H1 (cell line): ENCODE results near the gene NFIC. TPM values are rescaled to one million over a fixed set of nuclear protein-coding genes. Genes with fewer than 3 reads are reported as not detected.

ENCODE experiments used
- polyA plus RNA-seq, 7 experiments: library from polyadenylated mRNA; depleted of rRNA in 3 of 7; stranded (reverse) in 5 of 7; unstranded in 2 of 7; fragments of >200 nt in 5 of 7; fragments of 200-250 nt in 2 of 7; gene quantifications; 1 replicate in 5 of 7; 2 replicates in 1 of 7; 4 replicates in 1 of 7; pipeline versions ENCODE4 v1.2.1 to v1.2.3, GENCODE V29; 2011 to 2013; ENCODE audit warnings: missing spikeins in 2 of 7, mixed read lengths in 2 of 7
- total RNA-seq: library from RNA; stranded (reverse); fragmentation: NEBNext Ultra II Directional; extraction: Animal tissue kit (Norgen Biotek cat#: 25700); gene quantifications from 2 replicates; pipeline ENCODE4 v1.2.1, GENCODE V29; 2021
- TF ChIP-seq, protein P1 (sequence below): fragments of 300-600 bp; sonication (generic); IDR thresholded peaks from 2 replicates; pipeline ENCODE4 v1.7.1; 2012; ENCODE audit warnings: low read length, moderate library complexity, mild to moderate bottlenecking, inconsistent platforms; ENCODE audit not compliant: insufficient replicate concordance

The NFIC gene
- total and polyA plus RNA-seq, 2 of the 8 experiments (the other 6 are each of a cell fraction or from before 2014, with no cell fraction given) = 0.56 to 3.2 TPM

DNA sequence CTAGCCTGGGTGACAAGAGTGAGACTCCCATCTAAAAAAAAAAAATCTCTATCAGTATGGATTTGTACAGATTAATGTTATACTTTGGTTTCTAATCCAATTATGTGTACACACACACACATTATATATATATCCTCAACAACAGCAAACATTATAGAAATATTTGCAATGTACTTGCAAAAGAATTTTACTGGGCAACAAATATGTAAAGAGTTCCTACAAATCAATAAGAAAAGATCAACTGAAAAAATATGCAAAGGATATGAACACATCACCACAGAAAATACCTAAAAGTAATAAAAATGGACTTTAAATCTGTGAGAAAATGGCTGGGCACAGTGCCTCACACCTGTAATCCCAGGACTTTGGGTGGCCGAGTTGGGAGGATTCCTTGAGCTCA lies 40.9 kb upstream of the NFIC start (continued):
- TF ChIP-seq, protein P1, sequence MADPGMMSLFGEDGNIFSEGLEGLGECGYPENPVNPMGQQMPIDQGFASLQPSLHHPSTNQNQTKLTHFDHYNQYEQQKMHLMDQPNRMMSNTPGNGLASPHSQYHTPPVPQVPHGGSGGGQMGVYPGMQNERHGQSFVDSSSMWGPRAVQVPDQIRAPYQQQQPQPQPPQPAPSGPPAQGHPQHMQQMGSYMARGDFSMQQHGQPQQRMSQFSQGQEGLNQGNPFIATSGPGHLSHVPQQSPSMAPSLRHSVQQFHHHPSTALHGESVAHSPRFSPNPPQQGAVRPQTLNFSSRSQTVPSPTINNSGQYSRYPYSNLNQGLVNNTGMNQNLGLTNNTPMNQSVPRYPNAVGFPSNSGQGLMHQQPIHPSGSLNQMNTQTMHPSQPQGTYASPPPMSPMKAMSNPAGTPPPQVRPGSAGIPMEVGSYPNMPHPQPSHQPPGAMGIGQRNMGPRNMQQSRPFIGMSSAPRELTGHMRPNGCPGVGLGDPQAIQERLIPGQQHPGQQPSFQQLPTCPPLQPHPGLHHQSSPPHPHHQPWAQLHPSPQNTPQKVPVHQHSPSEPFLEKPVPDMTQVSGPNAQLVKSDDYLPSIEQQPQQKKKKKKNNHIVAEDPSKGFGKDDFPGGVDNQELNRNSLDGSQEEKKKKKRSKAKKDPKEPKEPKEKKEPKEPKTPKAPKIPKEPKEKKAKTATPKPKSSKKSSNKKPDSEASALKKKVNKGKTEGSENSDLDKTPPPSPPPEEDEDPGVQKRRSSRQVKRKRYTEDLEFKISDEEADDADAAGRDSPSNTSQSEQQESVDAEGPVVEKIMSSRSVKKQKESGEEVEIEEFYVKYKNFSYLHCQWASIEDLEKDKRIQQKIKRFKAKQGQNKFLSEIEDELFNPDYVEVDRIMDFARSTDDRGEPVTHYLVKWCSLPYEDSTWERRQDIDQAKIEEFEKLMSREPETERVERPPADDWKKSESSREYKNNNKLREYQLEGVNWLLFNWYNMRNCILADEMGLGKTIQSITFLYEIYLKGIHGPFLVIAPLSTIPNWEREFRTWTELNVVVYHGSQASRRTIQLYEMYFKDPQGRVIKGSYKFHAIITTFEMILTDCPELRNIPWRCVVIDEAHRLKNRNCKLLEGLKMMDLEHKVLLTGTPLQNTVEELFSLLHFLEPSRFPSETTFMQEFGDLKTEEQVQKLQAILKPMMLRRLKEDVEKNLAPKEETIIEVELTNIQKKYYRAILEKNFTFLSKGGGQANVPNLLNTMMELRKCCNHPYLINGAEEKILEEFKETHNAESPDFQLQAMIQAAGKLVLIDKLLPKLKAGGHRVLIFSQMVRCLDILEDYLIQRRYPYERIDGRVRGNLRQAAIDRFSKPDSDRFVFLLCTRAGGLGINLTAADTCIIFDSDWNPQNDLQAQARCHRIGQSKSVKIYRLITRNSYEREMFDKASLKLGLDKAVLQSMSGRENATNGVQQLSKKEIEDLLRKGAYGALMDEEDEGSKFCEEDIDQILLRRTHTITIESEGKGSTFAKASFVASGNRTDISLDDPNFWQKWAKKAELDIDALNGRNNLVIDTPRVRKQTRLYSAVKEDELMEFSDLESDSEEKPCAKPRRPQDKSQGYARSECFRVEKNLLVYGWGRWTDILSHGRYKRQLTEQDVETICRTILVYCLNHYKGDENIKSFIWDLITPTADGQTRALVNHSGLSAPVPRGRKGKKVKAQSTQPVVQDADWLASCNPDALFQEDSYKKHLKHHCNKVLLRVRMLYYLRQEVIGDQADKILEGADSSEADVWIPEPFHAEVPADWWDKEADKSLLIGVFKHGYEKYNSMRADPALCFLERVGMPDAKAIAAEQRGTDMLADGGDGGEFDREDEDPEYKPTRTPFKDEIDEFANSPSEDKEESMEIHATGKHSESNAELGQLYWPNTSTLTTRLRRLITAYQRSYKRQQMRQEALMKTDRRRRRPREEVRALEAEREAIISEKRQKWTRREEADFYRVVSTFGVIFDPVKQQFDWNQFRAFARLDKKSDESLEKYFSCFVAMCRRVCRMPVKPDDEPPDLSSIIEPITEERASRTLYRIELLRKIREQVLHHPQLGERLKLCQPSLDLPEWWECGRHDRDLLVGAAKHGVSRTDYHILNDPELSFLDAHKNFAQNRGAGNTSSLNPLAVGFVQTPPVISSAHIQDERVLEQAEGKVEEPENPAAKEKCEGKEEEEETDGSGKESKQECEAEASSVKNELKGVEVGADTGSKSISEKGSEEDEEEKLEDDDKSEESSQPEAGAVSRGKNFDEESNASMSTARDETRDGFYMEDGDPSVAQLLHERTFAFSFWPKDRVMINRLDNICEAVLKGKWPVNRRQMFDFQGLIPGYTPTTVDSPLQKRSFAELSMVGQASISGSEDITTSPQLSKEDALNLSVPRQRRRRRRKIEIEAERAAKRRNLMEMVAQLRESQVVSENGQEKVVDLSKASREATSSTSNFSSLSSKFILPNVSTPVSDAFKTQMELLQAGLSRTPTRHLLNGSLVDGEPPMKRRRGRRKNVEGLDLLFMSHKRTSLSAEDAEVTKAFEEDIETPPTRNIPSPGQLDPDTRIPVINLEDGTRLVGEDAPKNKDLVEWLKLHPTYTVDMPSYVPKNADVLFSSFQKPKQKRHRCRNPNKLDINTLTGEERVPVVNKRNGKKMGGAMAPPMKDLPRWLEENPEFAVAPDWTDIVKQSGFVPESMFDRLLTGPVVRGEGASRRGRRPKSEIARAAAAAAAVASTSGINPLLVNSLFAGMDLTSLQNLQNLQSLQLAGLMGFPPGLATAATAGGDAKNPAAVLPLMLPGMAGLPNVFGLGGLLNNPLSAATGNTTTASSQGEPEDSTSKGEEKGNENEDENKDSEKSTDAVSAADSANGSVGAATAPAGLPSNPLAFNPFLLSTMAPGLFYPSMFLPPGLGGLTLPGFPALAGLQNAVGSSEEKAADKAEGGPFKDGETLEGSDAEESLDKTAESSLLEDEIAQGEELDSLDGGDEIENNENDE = no peak
